Neuron (in vitro differentiated cells): ENCODE results near the gene UBE2G2.

ENCODE experiments used
- H2AFZ ChIP-seq: one replicate; pipeline ENCODE4 v1.6.1; 2013; ENCODE audit warnings: low read depth, mild to moderate bottlenecking, inconsistent platforms, low read length, moderate library complexity
- H3K27me3 ChIP-seq: one replicate; pipeline ENCODE4 v1.6.1; 2013; ENCODE audit warnings: low read length; ENCODE audit not compliant: insufficient read depth
- H3K36me3 ChIP-seq: one replicate; pipeline ENCODE4 v1.6.1; 2013; ENCODE audit warnings: low read length; ENCODE audit not compliant: insufficient read depth
- H3K4me1 ChIP-seq: one replicate; pipeline ENCODE4 v1.6.1; 2013; ENCODE audit warnings: low read length; ENCODE audit not compliant: insufficient read depth
- H3K4me3 ChIP-seq: 2 replicates; pipeline ENCODE4 v1.5.1; 2013; ENCODE audit warnings: mild to moderate bottlenecking, low read length, moderate library complexity
- H3K9me3 ChIP-seq: one replicate; pipeline ENCODE4 v1.6.1; 2013; ENCODE audit warnings: low read length

Gene UBE2G2

DNA sequence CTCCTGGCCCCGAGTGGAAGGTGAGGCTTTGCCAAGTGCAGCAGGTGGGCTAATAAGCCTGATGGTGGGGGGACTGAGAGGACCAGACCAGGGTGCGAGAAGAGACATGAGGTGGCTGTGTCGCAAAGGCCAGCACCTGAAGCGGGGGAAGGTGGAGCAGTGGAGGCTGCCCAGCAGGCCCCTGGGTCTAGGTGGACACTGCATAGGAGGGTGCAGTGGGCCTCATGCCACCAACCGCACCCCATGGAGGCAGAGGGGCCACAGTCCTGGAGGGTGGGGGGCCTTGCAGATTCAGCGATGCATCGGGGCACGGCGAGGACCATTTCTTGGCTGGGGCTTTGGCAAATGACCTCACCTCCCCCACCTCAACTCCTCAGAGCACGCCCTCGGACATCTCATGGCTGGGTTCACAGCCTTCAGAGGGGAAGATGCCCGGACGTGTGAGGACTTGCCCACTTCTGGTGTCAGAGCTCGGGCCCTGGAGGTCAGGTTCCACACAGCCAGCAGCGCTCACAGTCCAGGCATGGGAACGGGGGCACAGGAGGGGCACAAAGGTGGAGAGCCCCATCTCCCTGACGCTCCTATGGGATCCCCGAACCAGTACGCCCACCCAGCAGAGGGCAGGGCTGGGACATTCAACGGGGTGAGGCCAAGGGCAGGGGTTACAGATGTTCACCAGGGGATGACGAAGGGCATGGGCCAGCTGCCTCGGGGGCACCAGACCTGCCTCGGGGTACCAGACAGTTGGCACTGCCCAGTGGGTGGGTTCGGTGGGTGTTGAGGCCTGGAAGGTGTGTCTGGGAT is 35.4 kb downstream of the UBE2G2 start:
- H3K4me1 ChIP-seq: peaks cover 17% of the 10 kb centered on the region
- H3K36me3 ChIP-seq: peaks cover 13% of the 10 kb centered on the region
- no peak overlapping the region for H2AFZ ChIP-seq
- H3K27me3 ChIP-seq: no peaks in the 10 kb centered on the region
- no peaks in the 10 kb centered on the region for H3K9me3 ChIP-seq
- no peak overlapping the region for H3K4me3 ChIP-seq

DNA sequence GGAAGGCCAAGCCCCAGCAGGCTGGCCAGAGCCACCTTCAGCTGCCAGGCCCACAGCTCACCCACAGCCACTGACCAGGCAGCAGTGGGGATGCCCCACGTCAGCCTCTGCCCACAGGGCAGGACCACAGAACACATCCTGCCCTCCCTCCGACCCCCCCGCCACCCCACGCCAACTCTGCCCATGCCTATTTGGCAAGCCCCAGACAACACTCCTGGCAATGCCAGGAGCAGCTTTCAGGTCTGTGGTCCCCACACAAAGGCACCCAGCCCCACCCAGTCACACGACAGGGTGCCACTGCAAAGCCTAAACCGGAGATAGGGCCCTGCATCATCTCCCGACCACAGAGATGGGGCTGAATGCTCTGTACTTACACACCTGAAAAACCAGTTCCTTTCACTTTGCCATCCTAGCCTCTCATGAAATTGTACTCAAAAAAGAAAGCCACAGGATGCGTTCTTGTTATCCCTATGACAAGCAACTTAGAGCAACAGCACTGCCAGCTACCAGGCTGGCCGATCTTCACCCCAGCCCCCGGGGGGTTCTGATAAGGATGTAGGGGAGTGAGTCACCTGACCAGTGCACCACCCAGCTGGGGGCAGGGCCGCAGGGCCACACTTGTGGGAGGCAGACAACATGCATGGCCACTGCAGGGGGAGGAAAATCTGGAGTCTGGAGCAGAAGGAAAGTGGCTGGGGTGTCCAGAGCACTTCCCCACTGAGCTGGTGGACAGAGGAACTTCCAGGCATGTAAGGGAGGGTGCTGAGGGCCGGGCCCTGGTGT is 36.2 kb downstream of the UBE2G2 start:
- Histone ChIP-seq H3K9me3 (no peaks in the 10 kb centered on the region), H3K4me1 (peaks cover 17% of the 10 kb centered on the region), H3K27me3 (no peaks in the 10 kb centered on the region), H3K36me3 (peaks cover 5% of the 10 kb centered on the region), H3K4me3 (no peak overlapping the region), H2AFZ (no peak overlapping the region)

- Histone ChIP-seq H2AFZ (no peak overlapping the region), H3K9me3 (no peaks in the 10 kb centered on the region), H3K4me1 (peaks cover 17% of the 10 kb centered on the region), H3K4me3 (no peak overlapping the region), H3K36me3 (peaks cover under 1% of the 10 kb centered on the region), H3K27me3 (no peaks in the 10 kb centered on the region)
Measured at GRCh38 chr21:44764319-44765230, 37.0 kb downstream of the UBE2G2 start.

DNA sequence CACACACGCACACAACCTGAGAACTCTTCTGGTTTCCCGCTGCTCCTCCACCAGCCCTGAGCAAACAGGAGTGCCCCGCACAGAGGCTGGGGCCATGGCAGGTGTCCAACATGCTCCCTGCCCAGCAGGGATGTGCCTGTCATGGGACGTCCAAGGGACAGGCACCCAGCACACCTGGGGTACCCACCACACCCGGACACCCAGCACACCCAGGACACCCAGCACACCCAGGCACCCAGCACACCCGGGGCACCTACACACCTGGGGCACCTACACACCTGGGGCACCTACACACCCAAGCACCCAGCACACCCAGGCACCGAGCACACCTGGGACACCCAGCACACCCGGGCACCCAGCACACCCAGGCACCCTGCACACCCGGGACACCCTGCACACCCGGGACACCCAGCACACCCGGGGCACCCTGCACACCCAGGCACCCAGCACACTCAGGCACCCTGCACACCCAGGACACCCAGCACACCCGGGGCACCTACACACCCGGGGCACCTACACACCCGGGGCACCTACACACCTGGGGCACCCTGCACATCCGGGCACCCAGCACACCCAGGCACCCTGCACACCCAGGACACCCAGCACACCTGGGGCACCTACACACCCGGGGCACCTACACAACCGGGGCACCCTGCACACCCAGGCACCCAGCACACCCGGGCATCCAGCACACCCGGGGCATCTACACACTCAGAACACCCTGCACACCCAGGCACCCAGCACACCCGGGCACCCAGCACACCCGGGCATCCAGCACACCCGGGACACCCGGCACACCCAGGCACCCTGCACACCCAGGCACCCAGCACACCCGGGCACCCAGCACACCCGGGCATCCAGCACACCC is 37.9 kb downstream of the UBE2G2 start:
- Histone ChIP-seq H3K27me3 (no peaks in the 10 kb centered on the region), H3K9me3 (no peaks in the 10 kb centered on the region), H3K4me1 (peaks cover 12% of the 10 kb centered on the region), H2AFZ (no peak overlapping the region), H3K4me3 (no peak overlapping the region), H3K36me3 (no peaks in the 10 kb centered on the region)

GRCh38 chr21:44763050-44763378 is 38.6 kb downstream of the UBE2G2 start:
- Histone ChIP-seq H3K4me3 (no peak overlapping the region), H3K36me3 (no peaks in the 10 kb centered on the region), H3K27me3 (no peaks in the 10 kb centered on the region), H2AFZ (no peak overlapping the region), H3K9me3 (no peaks in the 10 kb centered on the region), H3K4me1 (peaks cover 6% of the 10 kb centered on the region)

GRCh38 chr21:44762221-44763049 is 39.2 kb downstream of the UBE2G2 start:
- Histone ChIP-seq H3K4me3 (no peak overlapping the region), H3K4me1 (no peaks in the 10 kb centered on the region), H3K27me3 (no peaks in the 10 kb centered on the region), H3K36me3 (no peaks in the 10 kb centered on the region), H3K9me3 (no peaks in the 10 kb centered on the region), H2AFZ (no peak overlapping the region)

- Histone ChIP-seq H3K27me3 (no peaks in the 10 kb centered on the region), H3K36me3 (no peaks in the 10 kb centered on the region), H3K4me1 (no peaks in the 10 kb centered on the region), H3K9me3 (no peaks in the 10 kb centered on the region), H3K4me3 (no peak overlapping the region), H2AFZ (no peak overlapping the region)
Measured at GRCh38 chr21:44761747-44762208, 39.8 kb downstream of the UBE2G2 start.

- Histone ChIP-seq H2AFZ (no peak overlapping the region), H3K36me3 (no peaks in the 10 kb centered on the region)
Measured at GRCh38 chr21:44761011-44761729, 40.5 kb downstream of the UBE2G2 start.

GRCh38 chr21:44760376-44760775 is 41.2 kb downstream of the UBE2G2 start:
- Histone ChIP-seq H3K9me3 (peaks cover 2% of the 10 kb centered on the region), H3K4me3 (no peak overlapping the region), H3K36me3 (no peaks in the 10 kb centered on the region), H3K27me3 (no peaks in the 10 kb centered on the region), H3K4me1 (no peaks in the 10 kb centered on the region), H2AFZ (no peak overlapping the region)

More at GRCh38 chr21:44761011-44761729, 40.5 kb downstream of the UBE2G2 start:
- Histone ChIP-seq H3K27me3 (no peaks in the 10 kb centered on the region), H3K9me3 (no peaks in the 10 kb centered on the region), H3K4me1 (no peaks in the 10 kb centered on the region), H3K4me3 (no peak overlapping the region)

DNA sequence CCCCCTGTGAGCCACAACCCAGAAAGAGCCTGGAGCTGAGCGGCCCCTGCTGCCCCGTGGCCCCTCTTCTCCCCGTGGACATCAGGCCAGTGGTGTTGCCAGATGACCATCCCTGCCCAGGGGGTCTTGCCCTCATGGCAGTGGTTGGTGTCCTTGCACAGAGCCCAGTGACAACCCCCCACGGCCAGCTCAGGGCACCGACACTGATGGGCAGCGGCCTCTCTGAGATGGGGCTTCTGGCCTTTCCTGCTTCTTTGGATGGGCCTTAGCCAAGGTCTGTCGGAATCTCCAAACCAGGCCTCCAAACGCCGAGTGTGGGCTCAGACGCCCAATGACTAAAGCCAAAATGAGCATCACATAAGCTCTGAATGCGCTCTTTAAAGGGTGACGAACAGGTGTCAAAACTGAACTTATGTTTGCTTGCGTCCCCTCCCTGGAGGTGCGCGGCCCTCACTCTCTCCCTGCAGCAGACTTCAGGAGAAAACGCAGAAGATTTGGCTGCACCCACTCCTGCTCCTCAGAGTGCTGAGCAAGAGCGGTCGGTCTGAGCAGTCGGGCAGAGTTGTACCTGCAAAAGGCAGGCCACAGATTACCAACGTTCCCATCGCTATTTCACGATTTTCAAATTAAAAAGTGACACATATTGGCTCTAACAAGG is 41.9 kb downstream of the UBE2G2 start:
- Histone ChIP-seq H2AFZ (no peak overlapping the region), H3K4me1 (no peaks in the 10 kb centered on the region), H3K9me3 (peaks cover 2% of the 10 kb centered on the region), H3K36me3 (no peaks in the 10 kb centered on the region), H3K27me3 (no peaks in the 10 kb centered on the region), H3K4me3 (no peak overlapping the region)
